Spleen (tissue), 11 donors: ENCODE data around the gene HES3. TPM values are rescaled to one million over a fixed set of nuclear protein-coding genes. Genes with fewer than 3 reads are reported as not detected.

ENCODE experiments used
- DNase-seq: peaks from one replicate; pipeline ENCODE4 v3.0.0-alpha.2; 2020
- H3K27ac ChIP-seq, 8 donors: fragments of 200-600 bp; sonication (generic) in 7 of 8; 1 replicate in 4 of 8; 2 replicates in 4 of 8; pipeline versions ENCODE4 v1.5.0 to v1.8.0; 2016 to 2021; ENCODE audit warnings: inconsistent platforms in 4 of 8, mild to moderate bottlenecking in 4 of 8, moderate library complexity in 1 of 8
- H3K27me3 ChIP-seq, 7 donors: fragments of 200-600 bp; sonication (generic) in 6 of 7; replicated peaks in 1 of 7; 1 replicate in 4 of 7; 2 replicates in 3 of 7; pipeline versions ENCODE4 v1.5.0 to v1.8.0; 2016 to 2021; ENCODE audit warnings: inconsistent platforms in 3 of 7, mild to moderate bottlenecking in 1 of 7
- H3K36me3 ChIP-seq, 6 donors: fragments of 200-600 bp; sonication (generic) in 5 of 6; 1 replicate in 4 of 6; 2 replicates in 2 of 6; pipeline versions ENCODE4 v1.5.0 to v1.8.0; 2016 to 2021; ENCODE audit warnings: inconsistent platforms in 2 of 6
- H3K4me1 ChIP-seq, 6 donors: fragments of 200-600 bp; sonication (generic) in 5 of 6; 1 replicate in 3 of 6; 2 replicates in 3 of 6; pipeline versions ENCODE4 v1.5.0 to v1.8.0; 2016 to 2021; ENCODE audit warnings: inconsistent platforms in 3 of 6
- H3K4me3 ChIP-seq, 8 donors: fragments of 200-600 bp; sonication (generic) in 7 of 8; 1 replicate in 4 of 8; 2 replicates in 4 of 8; pipeline versions ENCODE4 v1.5.0 to v1.8.0; 2016 to 2021; ENCODE audit warnings: inconsistent platforms in 4 of 8, mild to moderate bottlenecking in 4 of 8, moderate library complexity in 2 of 8
- H3K9me3 ChIP-seq, 8 donors: fragments of 200-600 bp; sonication (generic) in 7 of 8; 1 replicate in 4 of 8; 2 replicates in 4 of 8; pipeline versions ENCODE4 v1.5.0 to v1.8.0; 2016 to 2021; ENCODE audit warnings: inconsistent platforms in 4 of 8
- POLR2A ChIP-seq, 3 donors: fragments of 450-650 bp; IDR thresholded peaks; one replicate each; pipeline ENCODE4 v1.5.1; 2017; ENCODE audit warnings: antibody characterized with exemption in 3 of 3, mild to moderate bottlenecking in 1 of 3
- POLR2AphosphoS5 ChIP-seq, 3 donors: sonication (generic); formaldehyde crosslinking; IDR thresholded peaks; one replicate each; pipeline ENCODE4 v1.5.1; 2017; ENCODE audit warnings: antibody characterized with exemption in 3 of 3
- WGBS, 5 donors: extraction: QIAGEN DNeasy Blood & Tissue Kit in 3 of 5; methylation state at CpG; one replicate each; pipeline versions ENCODE4 v1.1.5 to v1.1.7; 2013 to 2018; 5-methylcytosine and 5-hydroxymethylcytosine counted together
- intact Hi-C: fragments of 100-400 bp; cut with DNase I; formaldehyde crosslinking; loops from one replicate; pipeline ENCODE4 v1.15.0; 2023; ENCODE audit warnings: low total_unique reads
- polyA plus RNA-seq, 3 donors: library from polyadenylated mRNA; stranded (reverse); fragments of 200-250 nt; gene quantifications; one replicate each; pipeline ENCODE4 v1.2.1, GENCODE V29; 2013
- total RNA-seq, 7 donors: library from RNA; depleted of rRNA in 3 of 7; stranded (reverse); fragments of >200 nt in 3 of 7; fragmentation: NEBNext Ultra II Directional in 4 of 7; extraction: Animal tissue kit (Norgen Biotek cat#: 25700) in 4 of 7; gene quantifications; one replicate each; pipeline versions ENCODE4 v1.1.0 to v1.2.1, GENCODE V29; 2016 to 2021
- TF ChIP-seq, protein P1 (sequence below), 11 experiments: fragments of 200-600 bp in 7 of 11; fragments of 450-650 bp in 4 of 11; sonication (generic) in 4 of 11; IDR thresholded peaks in 8 of 11; conservative IDR thresholded peaks in 3 of 11; 1 replicate in 7 of 11; 2 replicates in 4 of 11; pipeline versions ENCODE4 v1.4.0 to v1.8.0; 2016 to 2021; ENCODE audit warnings: antibody characterized with exemption in 11 of 11, inconsistent platforms in 4 of 11, mild to moderate bottlenecking in 1 of 11
- donor health status: healthy with polysubstance abuse.
- donor health status: DM: no; HTN: no; CAD: no; lungs with moderate emphysema.
- donor health status: DM: no; HTN: no; CAD: no.
- donor health status: Bipolar disorder and iron deficiency.
- donor health status: healthy.
- donor health status: DM: no; HTN: no; CAD: no.
- donor health status: DM: yes; HTN: yes; CAD: no.

The HES3 gene
- total and polyA plus RNA-seq, 10 donors = not detected

DNA sequence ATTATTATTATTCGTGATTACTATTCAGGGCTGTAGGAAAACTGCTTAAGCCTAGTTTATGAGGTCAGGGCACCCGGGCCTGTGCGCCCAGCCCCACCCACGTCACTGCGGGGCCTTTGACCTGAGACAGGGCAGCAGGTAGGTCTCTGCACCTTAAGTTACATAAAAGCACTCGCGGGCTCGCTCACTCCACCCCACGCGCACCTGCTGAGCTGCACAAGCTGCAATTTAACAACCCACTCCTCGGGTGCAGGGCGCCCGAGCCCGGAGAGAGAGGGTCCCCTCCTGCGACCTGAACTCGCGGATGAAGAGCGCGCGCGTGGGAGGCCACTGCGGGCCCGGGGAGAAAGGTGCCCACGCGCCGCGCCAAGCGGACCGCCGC, 8.7 kb upstream of the HES3 start:
- H3K9me3 ChIP-seq = no peaks in the 10 kb centered on the region
- DNase-seq = no peak
- H3K4me1 ChIP-seq = peaks cover 8 to 28% (median 21%) of the 10 kb centered on the region in 6 donors
- peak overlapping the region; percentile 67 to 95 (median 80) for H3K4me3 ChIP-seq
- 0 to 1% (median 1%) methylated on average over 7 to 30 of the region's 30 CpGs for WGBS, 5 donors
- intact Hi-C loops = loop anchor here (10.0 kb wide), 1 partner anchor 50 kb away; the partner anchor contains the start of gene CHD5
- peak overlapping the region in 6 of 8 donors; percentile 48 to 83 (median 69) for H3K27ac ChIP-seq
- peaks cover 0 to 40% (median 28%) of the 10 kb centered on the region in 6 donors for H3K36me3 ChIP-seq
- H3K27me3 ChIP-seq = peaks cover 0 to 28% (median 19%) of the 10 kb centered on the region in 7 donors
- TF ChIP-seq POLR2AphosphoS5 (IDR thresholded peaks at IDR 0.05) (no peak), POLR2A (IDR thresholded peaks at IDR 0.05) (no peak)
- TF ChIP-seq, protein P1, sequence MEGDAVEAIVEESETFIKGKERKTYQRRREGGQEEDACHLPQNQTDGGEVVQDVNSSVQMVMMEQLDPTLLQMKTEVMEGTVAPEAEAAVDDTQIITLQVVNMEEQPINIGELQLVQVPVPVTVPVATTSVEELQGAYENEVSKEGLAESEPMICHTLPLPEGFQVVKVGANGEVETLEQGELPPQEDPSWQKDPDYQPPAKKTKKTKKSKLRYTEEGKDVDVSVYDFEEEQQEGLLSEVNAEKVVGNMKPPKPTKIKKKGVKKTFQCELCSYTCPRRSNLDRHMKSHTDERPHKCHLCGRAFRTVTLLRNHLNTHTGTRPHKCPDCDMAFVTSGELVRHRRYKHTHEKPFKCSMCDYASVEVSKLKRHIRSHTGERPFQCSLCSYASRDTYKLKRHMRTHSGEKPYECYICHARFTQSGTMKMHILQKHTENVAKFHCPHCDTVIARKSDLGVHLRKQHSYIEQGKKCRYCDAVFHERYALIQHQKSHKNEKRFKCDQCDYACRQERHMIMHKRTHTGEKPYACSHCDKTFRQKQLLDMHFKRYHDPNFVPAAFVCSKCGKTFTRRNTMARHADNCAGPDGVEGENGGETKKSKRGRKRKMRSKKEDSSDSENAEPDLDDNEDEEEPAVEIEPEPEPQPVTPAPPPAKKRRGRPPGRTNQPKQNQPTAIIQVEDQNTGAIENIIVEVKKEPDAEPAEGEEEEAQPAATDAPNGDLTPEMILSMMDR (IDR thresholded peaks at IDR 0.05 in 8 of 11, conservative IDR thresholded peaks at IDR 0.05 in 3 of 11) = no peak

DNA sequence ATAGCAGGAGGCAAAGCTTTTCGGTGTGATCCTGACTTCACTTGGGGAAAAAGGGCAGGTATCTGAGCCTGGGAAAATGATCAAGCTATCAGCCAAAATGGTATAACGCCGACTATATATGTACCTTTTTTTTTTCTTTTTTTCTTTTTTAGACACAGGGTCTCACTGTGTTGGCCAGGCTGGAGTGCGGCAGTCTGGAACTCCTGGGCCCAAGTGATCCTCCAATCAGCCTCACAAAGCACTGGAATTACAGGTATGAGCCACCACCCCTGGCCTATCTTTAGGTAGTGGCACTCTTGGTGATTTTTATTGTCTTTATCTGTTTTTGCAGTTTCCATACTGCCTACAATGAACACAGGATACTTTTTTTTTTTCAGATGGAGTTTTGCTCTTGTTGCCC, 6.9 kb upstream of the HES3 start:
- Histone ChIP-seq H3K36me3 (peaks cover 0 to 22% (median 11%) of the 10 kb centered on the region in 6 donors), H3K9me3 (no peaks in the 10 kb centered on the region), H3K4me1 (peaks cover 11 to 37% (median 29%) of the 10 kb centered on the region in 6 donors), H3K27ac (no peak overlapping the region), H3K27me3 (peaks cover 3 to 46% (median 37%) of the 10 kb centered on the region in 7 donors), H3K4me3 (no peak overlapping the region)
- no peak for TF ChIP-seq POLR2AphosphoS5 (IDR thresholded peaks at IDR 0.05)
- TF ChIP-seq, protein P1 (IDR thresholded peaks at IDR 0.05 in 8 of 11, conservative IDR thresholded peaks at IDR 0.05 in 3 of 11) = no peak
- no peak for TF ChIP-seq POLR2A (IDR thresholded peaks at IDR 0.05)
- no peak for DNase-seq
- 96 to 99% (median 98%) methylated on average over 4 of the region's 4 CpGs for WGBS, 5 donors
- intact Hi-C loops = loop anchor here (10.0 kb wide), 1 partner anchor 52 kb away; the partner anchor contains the start of gene CHD5

DNA sequence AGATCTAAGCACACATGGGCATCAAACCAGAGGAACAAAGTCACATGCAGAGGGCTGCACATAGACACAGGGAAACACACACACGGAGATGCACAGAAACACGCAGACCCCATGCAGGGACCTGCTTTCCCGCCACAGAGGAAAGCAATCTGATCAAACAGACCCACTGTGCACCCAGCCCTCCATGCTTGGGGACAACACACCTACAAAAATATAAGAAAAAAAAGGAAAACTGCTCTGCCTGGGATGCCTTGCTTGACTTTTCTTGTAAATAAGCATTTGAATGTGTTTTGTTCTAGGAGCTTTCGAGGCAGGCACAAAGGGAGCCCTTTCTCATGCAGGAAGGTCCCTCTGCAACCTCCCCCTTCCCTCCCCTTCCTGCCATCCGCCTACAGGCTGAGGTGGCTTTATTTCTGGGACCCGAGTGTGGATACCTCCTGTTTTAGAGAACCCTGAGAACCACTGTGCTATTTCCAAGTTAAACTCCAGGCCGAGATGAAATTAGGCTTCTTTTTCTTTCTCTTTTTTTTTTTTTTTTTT, 4.7 kb upstream of the HES3 start:
- TF ChIP-seq POLR2A (IDR thresholded peaks at IDR 0.05) = no peak
- no peak for DNase-seq
- Histone ChIP-seq H3K27me3 (peaks cover 3 to 68% (median 59%) of the 10 kb centered on the region in 7 donors), H3K27ac (no peak overlapping the region), H3K4me1 (peaks cover 11 to 37% (median 31%) of the 10 kb centered on the region in 6 donors), H3K9me3 (no peaks in the 10 kb centered on the region), H3K36me3 (peaks cover 0 to under 1% (median 0%) of the 10 kb centered on the region in 6 donors), H3K4me3 (no peak overlapping the region)
- 20 to 32% (median 23%) methylated on average over 7 of the region's 7 CpGs for WGBS, 5 donors
- intact Hi-C loops = loop anchor here (10.0 kb wide), 1 partner anchor 54 kb away; the partner anchor contains the start of gene CHD5

DNA sequence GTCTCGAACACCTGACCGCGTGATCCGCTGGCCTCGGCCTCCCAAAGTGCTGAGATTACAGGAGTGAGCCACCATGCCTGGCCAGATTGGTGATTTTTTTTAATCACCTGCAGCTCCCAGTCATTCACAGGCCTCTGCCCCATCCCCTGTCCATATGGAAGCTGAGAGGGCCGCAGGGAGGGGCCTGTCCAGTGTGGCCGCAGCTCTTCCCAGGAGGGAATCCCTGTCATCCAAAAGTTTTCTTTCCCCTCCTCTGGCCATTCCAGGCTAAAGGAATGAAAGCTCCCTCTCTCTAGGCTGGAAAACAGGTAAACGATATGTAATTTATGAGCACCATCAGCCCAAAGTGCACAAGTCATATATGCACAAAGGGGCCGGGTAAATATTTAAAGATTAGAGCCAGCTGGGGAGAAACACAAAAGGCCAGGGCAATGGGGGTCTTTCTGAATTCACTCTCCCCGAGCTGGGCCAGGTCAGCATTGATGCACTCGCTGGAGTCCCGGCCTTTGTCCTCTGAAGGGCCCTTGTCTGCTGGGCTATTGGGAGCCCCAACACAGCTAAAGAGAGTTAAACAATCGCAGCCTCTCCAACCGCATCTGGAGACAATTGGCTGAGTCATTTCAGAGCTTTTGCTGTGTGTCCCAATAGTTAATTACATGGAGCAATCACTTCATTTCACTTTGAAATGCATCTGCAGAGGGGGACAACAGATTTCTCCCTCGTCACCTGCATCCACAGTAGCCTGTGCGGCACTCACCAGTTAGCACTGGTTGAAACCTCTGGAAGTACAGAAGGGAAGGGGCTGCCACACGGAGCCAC, 3.8 kb upstream of the HES3 start:
- WGBS, 5 donors = 40 to 60% (median 47%) methylated on average over 17 of the region's 17 CpGs
- no peaks in the 10 kb centered on the region for H3K9me3 ChIP-seq
- H3K4me1 ChIP-seq = peaks cover 4 to 37% (median 25%) of the 10 kb centered on the region in 6 donors
- no peak for DNase-seq
- no peak overlapping the region for H3K27ac ChIP-seq
- TF ChIP-seq, protein P1 (IDR thresholded peaks at IDR 0.05 in 8 of 11, conservative IDR thresholded peaks at IDR 0.05 in 3 of 11) = no peak
- TF ChIP-seq POLR2A (IDR thresholded peaks at IDR 0.05) (no peak), POLR2AphosphoS5 (IDR thresholded peaks at IDR 0.05) (no peak)
- no peak overlapping the region for H3K4me3 ChIP-seq
- intact Hi-C loops = loop anchor here (10.0 kb wide), 1 partner anchor 55 kb away; the partner anchor contains the start of gene CHD5
- H3K36me3 ChIP-seq = no peaks in the 10 kb centered on the region
- peaks cover 3 to 77% (median 65%) of the 10 kb centered on the region in 7 donors for H3K27me3 ChIP-seq
